GM19035 (cell line): Measurements from ENCODE around the gene ATP5PB.

Experiments used
- ATAC-seq: cut with Tn5 transposase; IDR thresholded peaks from one replicate; pipeline ENCODE4 v1.9.1; 2021; ENCODE audit not compliant: unreplicated experiment

The ATP5PB gene

GRCh38 chr1:111448918-111449702 is at the start of gene ATP5PB, which contains the start of gene WDR77:
TSS of gene ATP5PB (plus strand) at chr1:111449464. CDS start at chr1:111449542, 78 bp downstream.
TSS of gene WDR77 (minus strand) at chr1:111449256. CDS start at chr1:111449169, 87 bp downstream.
- peak; percentile 97 for ATAC-seq

GRCh38 chr1:111399792-111400610 is 49.3 kb upstream of the ATP5PB start:
- ATAC-seq: no peak

- ATAC-seq: no peak
Measured at GRCh38 chr1:111402083-111402482, 47.2 kb upstream of the ATP5PB start.

- no peak for ATAC-seq
Measured at GRCh38 chr1:111404588-111404987, 44.7 kb upstream of the ATP5PB start.

GRCh38 chr1:111406321-111406768 is 42.9 kb upstream of the ATP5PB start:
- peak; percentile 90 for ATAC-seq

- ATAC-seq: no peak
Measured at GRCh38 chr1:111407301-111407700, 42.0 kb upstream of the ATP5PB start.

GRCh38 chr1:111412839-111413238 is 36.4 kb upstream of the ATP5PB start:
- no peak for ATAC-seq

- ATAC-seq: no peak
Measured at GRCh38 chr1:111414756-111415155, 34.5 kb upstream of the ATP5PB start.

- no peak for ATAC-seq
Measured at GRCh38 chr1:111415461-111415860, 33.8 kb upstream of the ATP5PB start.

GRCh38 chr1:111417755-111418154 is 31.5 kb upstream of the ATP5PB start:
- no peak for ATAC-seq

- no peak for ATAC-seq
Measured at GRCh38 chr1:111419037-111419436, 30.2 kb upstream of the ATP5PB start.

- ATAC-seq: no peak
Measured at GRCh38 chr1:111420377-111420776, 28.9 kb upstream of the ATP5PB start.

- ATAC-seq: no peak
Measured at GRCh38 chr1:111422546-111423391, 26.5 kb upstream of the ATP5PB start.

GRCh38 chr1:111424281-111424680 is 25.0 kb upstream of the ATP5PB start:
- ATAC-seq: no peak

- ATAC-seq: no peak
Measured at GRCh38 chr1:111436726-111437125, 12.5 kb upstream of the ATP5PB start.

- ATAC-seq: no peak
Measured at GRCh38 chr1:111439461-111440351, 9.6 kb upstream of the ATP5PB start.

GRCh38 chr1:111441573-111442192 is 7.6 kb upstream of the ATP5PB start:
- ATAC-seq: no peak

- ATAC-seq: no peak
Measured at GRCh38 chr1:111442457-111442856, 6.8 kb upstream of the ATP5PB start.

- ATAC-seq: no peak
Measured at GRCh38 chr1:111444031-111444430, 5.2 kb upstream of the ATP5PB start.

- ATAC-seq: no peak
Measured at GRCh38 chr1:111446546-111446945, 2.7 kb upstream of the ATP5PB start.
